Measurements from ENCODE around the gene RNF34.

- no peak for TF ChIP-seq ZC3H10 (CRISPR knock-in tag; IDR thresholded peaks at IDR 0.05)
- TF ChIP-seq BACH2 (CRISPR knock-in tag; IDR thresholded peaks at IDR 0.05; ENCODE audit: borderline replicate concordance), result no peak
- TF ChIP-seq SNAI2 (CRISPR knock-in tag; IDR thresholded peaks at IDR 0.05), result no peak
Measured at GRCh38 chr12:121455766-121456420, 56.0 kb downstream of the RNF34 start.

Measured in SK-N-SH treated with all-trans-retinoic acid at 6 μM for 48 hours (cell line).